HEK293T (cell line): ENCODE data around the gene HPCAL1.
"Not testable (repeated sequence)": the region's sequence is repeated elsewhere in the genome, so short reads cannot be mapped to it uniquely, and the experiment has no call there.

Experiments used
- CTCF ChIA-PET: fragments of 350-600 bp; formaldehyde crosslinking; extraction: SDS; loops from one replicate; lab custom pipeline; 2021; ENCODE audit warnings: antibody characterized with exemption, inconsistent platforms; lab: Yijun Ruan, JAX
- POLR2A ChIA-PET: fragments of 350-600 bp; formaldehyde crosslinking; extraction: SDS; loops from one replicate; lab custom pipeline; 2020; ENCODE audit warnings: antibody characterized with exemption, inconsistent platforms; lab: Yijun Ruan, JAX
- DNase-seq: peaks from one replicate; pipeline ENCODE4 v3.0.0; 2012; ENCODE audit warnings: mixed read lengths; ENCODE audit errors: extremely low spot score
- ARNT ChIP-seq: fragments of 450-650 bp; IDR thresholded peaks from 2 replicates; pipeline ENCODE4 v1.6.1; 2017; ENCODE audit warnings: mild to moderate bottlenecking
- BHLHE40 ChIP-seq: fragments of 450-650 bp; IDR thresholded peaks from 2 replicates; pipeline ENCODE4 v1.6.1; 2016; ENCODE audit warnings: mild to moderate bottlenecking, moderate library complexity, borderline replicate concordance
- CTBP1 ChIP-seq: fragments of 450-650 bp; IDR thresholded peaks from 2 replicates; pipeline ENCODE4 v1.6.1; 2016; ENCODE audit warnings: borderline replicate concordance
- ELF4 ChIP-seq: fragments of 450-650 bp; IDR thresholded peaks from 2 replicates; pipeline ENCODE4 v1.6.1; 2017; ENCODE audit warnings: antibody characterized with exemption
- FOXA1 ChIP-seq: fragments of 450-650 bp; IDR thresholded peaks from 2 replicates; pipeline ENCODE4 v1.6.1; 2016; ENCODE audit warnings: mild to moderate bottlenecking
- FOXK2 ChIP-seq: fragments of 450-650 bp; IDR thresholded peaks from 2 replicates; pipeline ENCODE4 v1.6.1; 2016; ENCODE audit warnings: mild to moderate bottlenecking
- FOXM1 ChIP-seq: fragments of 450-650 bp; IDR thresholded peaks from 2 replicates; pipeline ENCODE4 v1.6.1; 2017; ENCODE audit warnings: mild to moderate bottlenecking, borderline replicate concordance
- HDGF ChIP-seq: fragments of 450-650 bp; IDR thresholded peaks from 2 replicates; pipeline ENCODE4 v1.6.1; 2017; ENCODE audit warnings: antibody characterized with exemption, borderline replicate concordance
- L3MBTL2 ChIP-seq: fragments of 450-650 bp; conservative IDR thresholded peaks from 2 replicates; pipeline ENCODE4 v1.6.1; 2016; ENCODE audit warnings: mild to moderate bottlenecking
- LEF1 ChIP-seq: fragments of 450-650 bp; IDR thresholded peaks from 2 replicates; pipeline ENCODE4 v1.6.1; 2017; ENCODE audit warnings: mild to moderate bottlenecking, borderline replicate concordance
- NFRKB ChIP-seq: fragments of 450-650 bp; IDR thresholded peaks from 2 replicates; pipeline ENCODE4 v1.6.1; 2016; ENCODE audit warnings: mild to moderate bottlenecking, moderate library complexity
- SP1 ChIP-seq: fragments of 450-650 bp; IDR thresholded peaks from 2 replicates; pipeline ENCODE4 v1.6.1; 2017
- SUZ12 ChIP-seq: fragments of 450-650 bp; IDR thresholded peaks from 2 replicates; pipeline ENCODE4 v1.6.1; 2016; ENCODE audit warnings: mild to moderate bottlenecking
- TARDBP ChIP-seq: fragments of 450-650 bp; IDR thresholded peaks from 2 replicates; pipeline ENCODE4 v1.6.1; 2016
- ZNF384 ChIP-seq: fragments of 450-650 bp; IDR thresholded peaks from 2 replicates; pipeline ENCODE4 v1.6.1; 2016
- TF ChIP-seq, protein P1 (sequence below): fragments of 450-650 bp; IDR thresholded peaks from 2 replicates; pipeline ENCODE4 v1.6.1; 2016

The HPCAL1 gene

DNA sequence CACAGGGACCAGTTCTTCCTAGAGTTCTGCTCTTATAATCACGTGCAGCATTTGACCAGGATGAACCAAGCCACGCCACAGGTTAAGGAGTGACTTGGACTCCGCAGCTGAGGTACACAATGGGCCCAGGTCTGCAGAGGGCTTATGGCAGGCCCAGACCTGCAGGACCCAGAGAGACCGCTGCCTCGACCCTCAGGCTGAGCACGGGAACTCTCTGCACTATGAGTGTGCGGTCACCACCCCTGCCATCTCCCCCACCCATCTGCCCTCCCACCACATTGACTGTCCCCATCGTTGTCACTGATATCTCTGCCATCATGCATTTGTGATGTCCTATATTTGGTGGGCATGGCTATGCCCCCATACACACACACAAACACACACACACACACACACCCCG, 45.7 kb upstream of the HPCAL1 start:
- no peak for DNase-seq

GRCh38 chr2:10257500-10258147, 45.1 kb upstream of the HPCAL1 start:
- POLR2A ChIA-PET: no interaction called here
- CTCF ChIA-PET: no interaction called here
- TF ChIP-seq FOXM1 (no peak), CTBP1 (no peak), FOXA1 (no peak), L3MBTL2 (no peak), SP1 (no peak), BHLHE40 (no peak), ELF4 (no peak), SUZ12 (no peak)
- DNase-seq: no peak

More for the DNA sequence above, 45.7 kb upstream of the HPCAL1 start:
- POLR2A ChIA-PET: no interaction called here
- TF ChIP-seq FOXA1 (no peak), NFRKB (no peak), CTBP1 (no peak), ELF4 (no peak), L3MBTL2 (no peak), SUZ12 (no peak), FOXM1 (no peak), ARNT (no peak), ZNF384 (no peak), BHLHE40 (no peak)
- TF ChIP-seq, protein P1, sequence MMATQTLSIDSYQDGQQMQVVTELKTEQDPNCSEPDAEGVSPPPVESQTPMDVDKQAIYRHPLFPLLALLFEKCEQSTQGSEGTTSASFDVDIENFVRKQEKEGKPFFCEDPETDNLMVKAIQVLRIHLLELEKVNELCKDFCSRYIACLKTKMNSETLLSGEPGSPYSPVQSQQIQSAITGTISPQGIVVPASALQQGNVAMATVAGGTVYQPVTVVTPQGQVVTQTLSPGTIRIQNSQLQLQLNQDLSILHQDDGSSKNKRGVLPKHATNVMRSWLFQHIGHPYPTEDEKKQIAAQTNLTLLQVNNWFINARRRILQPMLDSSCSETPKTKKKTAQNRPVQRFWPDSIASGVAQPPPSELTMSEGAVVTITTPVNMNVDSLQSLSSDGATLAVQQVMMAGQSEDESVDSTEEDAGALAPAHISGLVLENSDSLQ: no peak
- CTCF ChIA-PET: no interaction called here

- no peak for TF ChIP-seq HDGF
- TF ChIP-seq FOXM1: no peak
- TF ChIP-seq ARNT: no peak
- TF ChIP-seq FOXA1: no peak
- TF ChIP-seq CTBP1: no peak
- no peak for TF ChIP-seq L3MBTL2
- no peak for TF ChIP-seq LEF1
- TF ChIP-seq ZNF384: no peak
- no peak for TF ChIP-seq ELF4
- DNase-seq: no peak
- ChIA-PET CTCF (no interaction called here), POLR2A (no interaction called here)
Observed at GRCh38 chr2:10258326-10258725, 44.4 kb upstream of the HPCAL1 start.

GRCh38 chr2:10258726-10259125, 44.0 kb upstream of the HPCAL1 start:
- no peak for DNase-seq
- CTCF ChIA-PET: no interaction called here
- POLR2A ChIA-PET: no interaction called here
- TF ChIP-seq L3MBTL2 (no peak), BHLHE40 (no peak), ELF4 (no peak), ZNF384 (no peak), FOXA1 (no peak), CTBP1 (no peak), NFRKB (no peak), SUZ12 (no peak)

DNA sequence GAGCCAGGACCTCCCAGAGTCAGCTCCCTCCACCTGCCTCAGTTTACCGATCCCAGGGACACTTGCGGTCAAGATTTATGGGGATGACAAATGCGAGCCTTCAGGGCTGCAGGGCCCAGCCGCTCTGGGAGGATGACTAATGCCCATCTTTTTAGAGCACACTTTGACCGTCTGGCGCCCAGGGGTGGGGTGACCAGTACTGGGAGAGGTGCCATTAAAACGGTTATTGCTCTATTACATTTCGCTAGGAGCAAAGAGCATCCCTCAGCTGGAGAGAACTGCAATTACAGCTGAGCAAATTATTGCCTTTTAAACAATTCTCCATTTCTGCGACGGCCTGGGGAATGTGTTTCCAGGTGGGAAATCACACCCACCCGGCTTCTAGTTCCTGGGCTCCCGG, 42.6 kb upstream of the HPCAL1 start:
- CTCF ChIA-PET: no interaction called here
- TF ChIP-seq NFRKB (no peak), L3MBTL2 (no peak), FOXM1 (no peak), SP1 (no peak), SUZ12 (no peak), ZNF384 (no peak), TARDBP (no peak), FOXA1 (no peak), HDGF (no peak)
- TF ChIP-seq, protein P1: no peak
- POLR2A ChIA-PET: no interaction called here
- DNase-seq: no peak

GRCh38 chr2:10263526-10263925, 39.2 kb upstream of the HPCAL1 start:
- CTCF ChIA-PET, POLR2A ChIA-PET: not testable (repeated sequence)

GRCh38 chr2:10264506-10265328, 38.0 kb upstream of the HPCAL1 start:
- no peak for DNase-seq
- ChIA-PET CTCF (no interaction called here), POLR2A (no interaction called here)
- TF ChIP-seq BHLHE40: no peak
- no peak for TF ChIP-seq FOXK2
- TF ChIP-seq FOXM1: no peak
- no peak for TF ChIP-seq L3MBTL2
- no peak for TF ChIP-seq TARDBP
- no peak for TF ChIP-seq LEF1
- TF ChIP-seq CTBP1: no peak

More at GRCh38 chr2:10263526-10263925, 39.2 kb upstream of the HPCAL1 start:
- DNase-seq: not testable (repeated sequence)
